GM21526 (cell line): ENCODE results near the gene FGF22.
"Not testable (repeated sequence)": the region's sequence is repeated elsewhere in the genome, so short reads cannot be mapped to it uniquely, and the experiment has no call there.

Experiments used
- ATAC-seq: cut with Tn5 transposase; IDR thresholded peaks from one replicate; pipeline ENCODE4 v1.9.1; 2021; ENCODE audit warnings: moderate library complexity; ENCODE audit not compliant: unreplicated experiment, low FRiP score

FGF22 gene

DNA sequence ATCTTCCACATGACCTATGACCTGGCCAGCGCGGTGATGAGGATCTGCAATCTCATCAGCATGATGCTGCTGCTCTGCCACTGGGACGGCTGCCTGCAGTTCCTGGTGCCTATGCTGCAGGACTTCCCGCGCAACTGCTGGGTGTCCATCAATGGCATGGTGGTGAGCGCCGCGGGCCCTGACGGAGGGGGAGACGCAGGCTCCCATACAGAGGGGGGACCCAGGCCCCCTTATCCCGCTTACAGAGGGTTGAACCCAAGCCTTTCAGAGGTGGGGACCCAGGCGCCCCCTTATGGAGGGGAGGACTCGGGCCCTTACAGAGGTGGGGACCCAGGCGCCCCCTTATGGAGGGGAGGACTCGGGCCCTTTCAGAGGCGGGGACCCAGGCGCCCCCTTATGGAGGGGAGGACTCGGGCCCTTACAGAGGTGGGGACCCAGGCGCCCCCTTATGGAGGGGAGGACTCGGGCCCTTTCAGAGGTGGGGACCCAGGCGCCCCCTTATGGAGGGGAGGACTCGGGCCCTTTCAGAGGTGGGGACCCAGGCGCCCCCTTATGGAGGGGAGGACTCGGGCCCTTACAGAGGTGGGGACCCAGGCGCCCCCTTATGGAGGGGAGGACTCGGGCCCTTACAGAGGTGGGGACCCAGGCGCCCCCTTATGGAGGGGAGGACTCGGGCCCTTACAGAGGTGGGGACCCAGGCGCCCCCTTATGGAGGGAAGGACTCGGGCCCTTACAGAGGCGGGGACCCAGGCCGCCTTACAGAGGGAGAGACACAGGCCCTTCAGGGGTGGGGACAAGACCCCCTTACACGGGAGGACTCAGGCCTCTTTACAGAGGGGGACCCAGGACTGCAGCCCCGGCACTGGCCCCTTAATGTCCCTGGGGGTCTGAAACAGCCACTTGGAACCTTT lies 34.4 kb upstream of the FGF22 start:
- not testable (repeated sequence) for ATAC-seq

DNA sequence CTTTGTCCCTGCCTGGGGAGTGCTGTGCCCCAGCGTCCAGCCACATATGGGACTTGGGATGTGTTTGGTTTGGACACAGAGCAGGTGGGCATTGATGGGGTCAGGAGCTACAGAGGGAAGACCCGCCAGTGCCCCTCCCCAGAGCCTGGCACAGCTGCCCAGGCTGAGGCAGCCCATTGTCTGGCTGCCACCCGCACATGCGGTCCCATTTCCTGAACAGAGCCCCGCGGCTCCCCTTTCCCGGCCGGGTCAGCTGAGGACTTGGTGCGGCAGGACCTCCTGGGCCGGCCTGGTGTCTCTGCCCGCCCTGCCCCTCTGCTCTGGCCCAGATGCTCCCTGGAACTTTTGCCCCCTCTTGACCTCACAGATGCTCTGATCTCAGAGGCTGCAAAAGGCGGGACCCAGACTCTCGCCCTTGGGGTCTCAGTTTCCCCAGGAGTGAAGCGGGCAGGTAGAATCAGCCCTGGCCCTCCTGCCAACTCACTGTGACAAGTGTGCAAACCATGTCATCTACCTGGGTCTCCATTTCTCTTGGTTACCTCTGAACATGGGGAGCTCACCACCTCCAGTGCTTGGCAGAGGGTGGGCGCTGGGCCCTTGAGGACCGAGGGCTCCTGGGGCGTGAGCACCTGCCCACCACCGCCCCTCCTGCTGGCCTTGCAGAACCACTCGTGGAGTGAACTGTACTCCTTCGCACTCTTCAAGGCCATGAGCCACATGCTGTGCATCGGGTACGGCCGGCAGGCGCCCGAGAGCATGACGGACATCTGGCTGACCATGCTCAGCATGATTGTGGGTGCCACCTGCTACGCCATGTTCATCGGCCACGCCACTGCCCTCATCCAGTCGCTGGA lies 32.2 kb upstream of the FGF22 start:
- no peak for ATAC-seq

DNA sequence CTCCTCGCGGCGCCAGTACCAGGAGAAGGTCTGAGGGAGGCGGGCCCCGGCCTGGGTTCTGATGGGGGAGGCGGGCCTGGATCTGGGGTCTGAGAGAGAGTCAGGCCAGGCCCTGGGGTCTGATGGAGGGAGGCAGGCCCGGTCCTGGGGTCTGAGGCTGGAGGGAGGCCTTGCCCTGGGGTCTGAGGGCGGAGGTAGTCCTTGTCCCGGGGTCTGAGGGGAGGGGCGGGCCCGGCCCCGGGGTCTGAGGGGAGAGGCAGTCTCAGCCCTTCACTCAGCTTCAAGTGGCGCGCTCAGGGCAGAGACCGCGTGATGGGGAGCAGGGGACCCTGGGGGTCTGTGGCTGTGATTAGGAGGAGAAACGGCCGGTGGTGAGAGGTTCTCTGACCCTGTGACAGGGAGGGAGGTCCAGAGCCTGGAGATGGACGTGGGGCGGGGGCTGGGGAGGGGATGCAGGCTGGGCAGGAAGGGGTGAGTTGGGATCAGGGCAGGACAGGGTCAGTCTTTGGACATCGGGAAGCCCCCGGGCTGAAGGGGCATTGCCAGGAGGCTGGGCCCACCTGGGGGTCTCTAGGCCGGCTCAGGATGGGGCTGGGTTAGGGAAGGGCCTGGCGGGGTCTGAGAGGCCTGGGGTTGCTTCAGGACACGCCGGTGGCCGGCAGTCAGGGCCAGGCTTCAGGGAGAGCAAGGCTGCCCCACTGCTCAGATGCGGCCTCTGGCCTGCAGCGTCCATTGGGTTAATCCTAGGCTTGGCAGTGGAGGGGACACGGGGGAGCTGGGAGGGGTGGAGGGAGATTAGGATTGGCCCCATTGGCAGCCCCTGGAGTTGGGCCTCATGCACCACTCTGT lies 31.3 kb upstream of the FGF22 start:
- ATAC-seq, result no peak

DNA sequence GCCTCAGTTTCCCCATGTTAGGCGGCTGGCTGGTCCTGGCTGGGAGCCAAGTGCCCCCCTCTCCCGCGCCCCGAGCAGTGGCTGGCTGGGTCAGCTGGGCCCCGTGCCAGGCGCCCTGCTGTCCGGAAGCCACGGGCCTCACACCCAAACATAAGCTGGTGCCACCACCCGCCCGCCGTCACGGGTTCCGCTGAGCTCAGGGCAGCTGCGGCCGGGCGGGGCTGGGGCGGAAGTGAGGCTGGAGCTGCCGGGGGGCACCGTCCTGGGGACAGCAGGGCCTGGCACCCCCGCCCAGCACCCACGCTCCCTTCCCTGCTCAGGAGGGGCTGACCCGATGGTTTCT lies 30.7 kb upstream of the FGF22 start:
- ATAC-seq, result no peak

DNA sequence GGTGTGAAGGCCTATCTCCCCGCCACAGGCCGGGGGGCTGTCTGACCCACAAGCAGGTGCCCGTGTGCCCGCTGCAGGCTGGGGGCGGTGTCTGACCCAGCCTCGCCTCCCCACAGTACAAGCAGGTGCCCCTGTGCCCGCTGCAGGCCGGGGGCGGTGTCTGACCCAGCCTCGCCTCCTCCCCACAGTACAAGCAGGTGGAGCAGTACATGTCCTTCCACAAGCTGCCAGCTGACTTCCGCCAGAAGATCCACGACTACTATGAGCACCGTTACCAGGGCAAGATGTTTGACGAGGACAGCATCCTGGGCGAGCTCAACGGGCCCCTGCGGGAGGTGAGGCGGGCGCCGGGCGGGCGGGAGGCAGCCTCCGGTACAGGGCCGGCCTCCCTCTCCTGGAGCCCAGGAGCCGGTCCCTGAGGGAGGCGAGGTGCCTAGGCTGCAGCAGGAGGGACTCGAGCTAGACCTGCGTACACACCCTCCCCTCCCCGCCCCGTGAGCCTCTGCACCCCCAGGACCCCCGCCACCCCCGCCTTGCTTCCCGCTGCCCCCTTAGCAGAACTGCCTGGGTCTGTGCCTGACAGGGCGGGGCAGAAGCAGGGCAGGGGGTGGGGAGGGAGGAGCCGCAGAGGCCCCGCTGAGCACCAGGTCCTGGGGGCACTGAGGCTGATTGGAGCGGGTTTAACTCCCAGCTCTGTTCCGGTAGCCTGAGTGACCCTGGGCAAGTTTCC lies 29.4 kb upstream of the FGF22 start:
- ATAC-seq, result no peak

DNA sequence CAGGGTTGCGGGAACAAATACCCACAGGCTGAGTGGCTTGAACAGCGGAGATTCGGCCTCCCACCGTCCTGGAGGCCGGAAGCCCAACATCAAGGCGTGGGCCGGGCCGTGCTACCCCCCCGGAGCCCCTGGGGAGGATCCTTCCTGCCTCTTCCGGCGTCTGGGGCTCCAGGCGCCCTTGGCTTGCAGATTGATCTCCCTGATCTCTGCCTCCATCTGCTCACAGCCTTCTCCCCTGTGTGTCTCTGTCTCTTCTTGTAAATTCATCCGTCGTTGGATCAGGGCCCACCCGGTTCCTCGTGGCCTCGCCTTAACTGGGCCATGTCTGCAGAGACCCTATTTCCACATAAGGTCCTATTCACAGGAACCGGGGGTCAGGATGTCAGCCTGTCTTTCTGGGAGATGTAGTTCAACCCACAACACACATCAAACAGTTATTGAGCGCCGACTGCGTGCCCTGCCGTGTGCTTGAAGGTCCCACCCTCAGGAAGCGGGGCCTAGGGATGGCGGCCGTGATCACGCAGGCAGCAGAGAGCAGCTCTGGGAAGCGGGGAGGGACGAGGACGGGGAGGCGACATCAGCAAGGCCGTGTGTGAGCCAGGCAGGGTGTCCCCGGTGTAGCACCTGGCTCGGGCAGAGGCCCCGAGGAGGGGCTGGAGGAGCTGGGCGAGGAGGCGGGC lies 28.7 kb upstream of the FGF22 start:
- no peak for ATAC-seq

DNA sequence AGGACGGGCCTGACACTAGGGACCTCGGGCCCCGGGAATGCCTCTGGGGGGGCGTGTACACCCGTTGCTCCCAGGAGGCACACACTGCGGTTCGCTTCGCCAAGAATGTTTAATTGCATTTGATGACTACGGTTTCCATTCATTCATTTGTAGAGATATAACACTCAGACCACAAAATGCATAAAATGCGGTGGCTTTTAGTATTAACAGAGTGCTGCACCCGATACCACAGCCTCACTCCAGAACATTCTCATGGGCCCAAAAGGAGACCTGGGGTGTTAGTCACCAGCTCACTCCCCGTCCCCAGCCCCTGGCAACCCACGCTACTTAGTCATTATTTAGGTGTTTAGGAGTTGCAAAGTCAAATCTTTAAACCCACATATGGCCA lies 28.2 kb upstream of the FGF22 start:
- no peak for ATAC-seq

DNA sequence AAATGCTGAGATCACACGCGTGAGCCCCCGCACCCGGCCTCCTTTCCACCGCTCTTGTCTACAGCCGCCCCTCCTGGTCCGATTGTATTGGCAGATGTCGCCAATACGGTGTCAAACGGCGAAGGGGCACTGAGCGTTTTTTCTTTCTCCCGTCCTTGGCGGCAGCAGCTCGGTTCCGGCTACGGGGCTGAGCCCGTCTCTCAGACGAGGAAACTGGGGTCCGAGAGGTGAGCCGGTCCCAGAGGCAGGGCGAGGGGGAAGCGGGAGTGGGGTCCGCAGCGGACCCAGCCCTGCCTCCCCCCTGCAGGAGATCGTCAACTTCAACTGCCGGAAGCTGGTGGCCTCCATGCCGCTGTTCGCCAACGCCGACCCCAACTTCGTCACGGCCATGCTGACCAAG lies 26.7 kb upstream of the FGF22 start:
- no peak for ATAC-seq

DNA sequence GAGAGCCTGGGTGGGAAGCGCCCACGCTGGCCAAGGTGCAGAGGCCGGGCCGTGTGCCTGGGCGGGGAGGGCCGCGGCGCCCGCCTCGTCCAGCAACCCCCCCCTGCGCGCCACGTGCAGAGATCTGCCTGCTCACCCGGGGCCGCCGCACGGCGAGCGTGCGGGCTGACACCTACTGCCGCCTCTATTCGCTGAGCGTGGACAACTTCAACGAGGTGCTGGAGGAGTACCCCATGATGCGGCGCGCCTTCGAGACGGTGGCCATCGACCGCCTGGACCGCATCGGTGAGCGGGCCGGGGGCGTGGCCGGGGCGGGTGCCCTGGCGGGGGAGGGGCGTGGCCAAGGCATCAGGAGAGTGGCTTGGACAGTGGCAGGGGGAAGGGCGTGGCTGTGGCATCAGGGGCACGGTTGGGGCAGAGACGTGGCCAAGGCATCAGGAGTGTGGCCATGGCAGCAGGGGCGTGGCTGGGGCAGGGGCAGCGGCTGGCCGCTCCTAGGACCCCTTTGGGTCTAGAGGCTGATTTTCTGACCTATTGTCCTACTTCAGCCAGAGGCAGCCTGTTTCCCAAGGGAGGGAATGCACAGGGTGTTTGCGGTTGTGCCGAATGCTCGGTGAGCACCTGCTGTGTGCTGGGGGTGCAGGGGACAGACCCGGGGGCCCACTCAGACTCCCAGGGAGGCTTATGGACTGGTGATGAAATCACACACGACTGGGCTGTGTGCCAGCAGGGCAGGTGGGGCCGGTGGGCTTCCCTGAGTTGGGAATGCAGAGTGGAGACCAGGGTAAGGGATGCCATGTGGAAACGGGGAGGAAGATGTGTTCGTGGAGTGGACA lies 25.7 kb upstream of the FGF22 start:
- no peak for ATAC-seq

DNA sequence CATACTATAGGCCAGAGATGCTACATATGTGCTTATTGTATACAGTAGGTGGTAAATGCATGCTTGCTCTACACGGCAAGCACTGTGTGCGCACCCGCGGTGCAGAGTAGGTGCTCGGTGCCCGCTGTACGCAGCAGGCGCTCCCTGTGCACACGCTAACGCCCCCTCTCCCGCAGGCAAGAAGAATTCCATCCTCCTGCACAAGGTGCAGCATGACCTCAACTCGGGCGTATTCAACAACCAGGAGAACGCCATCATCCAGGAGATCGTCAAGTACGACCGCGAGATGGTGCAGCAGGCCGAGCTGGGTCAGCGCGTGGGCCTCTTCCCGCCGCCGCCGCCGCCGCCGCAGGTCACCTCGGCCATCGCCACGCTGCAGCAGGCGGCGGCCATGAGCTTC lies 24.1 kb upstream of the FGF22 start:
- no peak for ATAC-seq

DNA sequence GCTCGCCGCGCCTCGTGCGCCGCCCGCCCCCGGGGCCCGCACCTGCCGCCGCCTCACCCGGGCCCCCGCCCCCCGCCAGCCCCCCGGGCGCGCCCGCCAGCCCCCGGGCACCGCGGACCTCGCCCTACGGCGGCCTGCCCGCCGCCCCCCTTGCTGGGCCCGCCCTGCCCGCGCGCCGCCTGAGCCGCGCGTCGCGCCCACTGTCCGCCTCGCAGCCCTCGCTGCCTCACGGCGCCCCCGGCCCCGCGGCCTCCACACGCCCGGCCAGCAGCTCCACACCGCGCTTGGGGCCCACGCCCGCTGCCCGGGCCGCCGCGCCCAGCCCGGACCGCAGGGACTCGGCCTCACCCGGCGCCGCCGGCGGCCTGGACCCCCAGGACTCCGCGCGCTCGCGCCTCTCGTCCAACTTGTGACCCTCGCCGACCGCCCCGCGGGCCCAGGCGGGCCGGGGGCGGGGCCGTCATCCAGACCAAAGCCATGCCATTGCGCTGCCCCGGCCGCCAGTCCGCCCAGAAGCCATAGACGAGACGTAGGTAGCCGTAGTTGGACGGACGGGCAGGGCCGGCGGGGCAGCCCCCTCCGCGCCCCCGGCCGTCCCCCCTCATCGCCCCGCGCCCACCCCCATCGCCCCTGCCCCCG lies 23.5 kb upstream of the FGF22 start:
- ATAC-seq, result no peak

DNA sequence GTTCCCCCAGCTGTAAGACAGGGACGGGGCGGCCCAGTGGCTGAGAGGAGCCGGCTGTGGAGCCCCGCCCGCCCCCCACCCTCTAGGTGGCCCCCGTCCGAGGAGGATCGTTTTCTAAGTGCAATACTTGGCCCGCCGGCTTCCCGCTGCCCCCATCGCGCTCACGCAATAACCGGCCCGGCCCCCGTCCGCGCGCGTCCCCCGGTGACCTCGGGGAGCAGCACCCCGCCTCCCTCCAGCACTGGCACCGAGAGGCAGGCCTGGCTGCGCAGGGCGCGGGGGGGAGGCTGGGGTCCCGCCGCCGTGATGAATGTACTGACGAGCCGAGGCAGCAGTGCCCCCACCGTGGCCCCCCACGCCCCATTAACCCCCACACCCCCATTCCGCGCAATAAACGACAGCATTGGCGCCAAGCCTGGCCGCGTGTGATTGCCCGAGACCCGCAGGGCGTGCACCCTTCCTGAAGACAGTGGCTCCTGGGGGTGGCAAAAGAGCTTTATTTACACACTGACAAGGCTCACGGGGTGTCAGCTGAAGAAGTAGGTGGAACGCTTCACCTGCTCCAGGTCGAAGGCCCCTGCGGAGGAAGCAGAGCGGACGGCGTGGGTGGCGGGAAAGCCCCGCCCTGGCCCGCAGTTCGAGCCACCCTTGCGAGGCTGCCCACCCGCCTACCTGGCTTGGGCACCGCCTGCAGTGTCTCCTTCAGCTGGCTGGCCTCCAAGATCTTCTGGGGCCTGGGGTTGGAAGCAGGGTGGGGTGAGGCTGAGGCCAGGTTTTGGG lies 22.7 kb upstream of the FGF22 start:
- ATAC-seq, result no peak

DNA sequence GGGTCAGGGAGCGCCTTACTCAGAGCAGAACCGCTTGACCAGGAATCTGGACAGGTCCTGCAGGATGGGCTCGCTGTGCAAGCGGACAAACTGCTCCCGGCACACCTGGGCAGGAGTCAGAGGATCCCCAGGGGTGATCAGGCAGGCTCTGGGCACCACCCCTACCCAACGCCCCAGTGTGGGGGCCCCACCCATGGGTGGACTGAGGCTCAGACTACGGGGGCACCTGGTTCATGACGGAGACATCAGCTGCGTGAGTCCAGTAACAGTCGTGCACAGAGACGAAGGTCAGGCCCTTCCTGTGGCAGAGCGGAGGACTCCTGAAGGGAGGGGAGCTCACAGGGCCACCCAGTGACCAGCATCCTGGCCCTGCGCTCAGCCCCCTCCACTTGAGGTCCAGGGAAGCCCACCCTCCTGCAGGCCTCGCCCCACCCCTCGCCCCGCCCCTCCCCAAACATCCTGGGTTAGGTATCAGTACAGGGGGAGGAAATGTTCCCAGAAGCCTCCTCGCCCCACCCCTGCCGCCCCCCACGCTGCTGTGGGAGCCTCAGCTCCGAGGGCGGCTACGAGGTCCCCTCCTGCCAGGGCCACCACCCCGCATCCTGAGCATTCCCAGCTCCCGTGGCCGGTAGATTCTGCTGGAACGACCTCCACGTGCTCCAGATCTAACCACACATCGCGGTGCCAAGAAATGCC lies 22.0 kb upstream of the FGF22 start:
- no peak for ATAC-seq

DNA sequence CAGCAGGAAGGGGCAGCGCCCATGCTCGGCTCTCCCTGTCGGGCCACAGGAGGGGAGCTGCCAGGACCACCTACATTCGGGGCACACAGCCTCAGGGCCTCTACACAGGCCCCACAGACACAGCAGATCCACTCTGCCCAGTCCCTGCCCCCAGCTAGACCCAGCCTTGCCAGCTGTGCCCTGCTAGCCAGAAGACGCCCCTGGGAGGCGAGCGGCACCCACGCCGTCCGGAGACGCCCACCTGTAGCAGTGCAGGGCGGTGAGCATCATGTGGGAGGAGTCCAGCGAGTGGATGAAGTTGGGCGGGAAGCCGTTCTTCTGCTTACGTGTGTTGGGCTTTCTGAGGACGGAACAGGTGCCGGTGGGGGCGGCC lies 21.4 kb upstream of the FGF22 start:
- ATAC-seq, result no peak

DNA sequence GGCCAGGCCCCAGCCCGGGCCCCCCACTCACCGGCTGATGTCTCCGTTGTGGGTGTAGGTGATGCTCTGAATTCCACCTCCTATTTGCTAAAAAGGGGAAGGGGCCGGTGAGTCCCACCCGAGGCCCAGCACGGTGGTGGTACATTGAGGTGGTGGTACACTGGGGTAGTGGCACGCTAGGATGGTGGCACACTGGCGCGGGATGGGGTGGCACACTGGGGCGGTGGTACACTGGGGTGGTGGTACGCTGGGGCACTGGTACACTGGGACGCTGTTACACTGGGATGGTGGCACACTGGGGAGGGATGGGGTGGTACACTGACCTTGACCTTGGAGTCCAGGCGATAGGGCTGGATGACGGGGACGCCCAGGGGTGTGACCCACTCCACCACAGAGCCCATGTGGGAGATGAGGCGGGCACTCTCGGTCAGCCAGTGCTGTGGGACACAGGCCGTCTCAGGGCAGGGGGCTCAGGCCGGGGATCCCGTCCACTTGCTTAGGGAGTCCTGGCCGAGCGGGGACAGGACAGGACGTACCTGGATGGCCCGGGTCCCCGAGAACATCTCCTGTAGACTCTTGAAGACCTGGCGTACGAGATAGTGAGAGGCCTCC lies 20.9 kb upstream of the FGF22 start:
- ATAC-seq, result no peak

DNA sequence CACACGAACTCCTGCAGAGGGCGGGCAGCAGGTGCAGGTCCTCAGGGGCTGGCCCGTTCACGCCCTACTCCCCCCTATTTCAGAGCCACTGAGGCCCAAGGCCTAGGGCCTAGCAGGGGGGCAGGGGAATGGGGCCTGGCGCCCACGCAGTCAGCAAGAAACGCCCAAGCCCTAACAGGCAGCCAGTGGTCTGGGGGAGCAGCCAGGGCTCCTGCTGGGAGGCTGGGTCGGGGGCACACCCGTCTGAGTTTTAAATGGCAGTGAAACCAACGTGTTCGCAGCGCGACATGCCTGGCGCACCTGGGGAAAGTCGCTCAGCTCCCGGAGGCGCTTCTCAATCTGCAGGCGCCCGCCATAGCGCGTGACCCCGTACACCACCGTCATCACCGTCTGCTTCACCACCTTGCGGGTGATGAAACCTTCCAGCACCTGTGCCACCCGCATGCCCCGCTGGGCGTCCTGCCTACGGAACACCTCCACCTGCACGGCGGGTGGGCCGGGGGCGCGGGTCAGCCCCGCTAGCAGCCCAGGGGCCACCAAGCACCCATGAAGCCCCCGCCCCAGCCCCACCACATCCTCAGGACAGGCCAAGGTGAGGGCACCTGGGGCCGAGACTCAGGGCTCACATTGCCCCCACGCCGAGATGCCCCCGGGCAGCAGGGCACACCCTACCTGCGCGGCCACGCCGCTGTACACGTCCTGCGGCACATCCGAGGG lies 20.2 kb upstream of the FGF22 start:
- no peak for ATAC-seq
